ENCODE measurements around the gene PARD3B.

PARD3B gene

DNA sequence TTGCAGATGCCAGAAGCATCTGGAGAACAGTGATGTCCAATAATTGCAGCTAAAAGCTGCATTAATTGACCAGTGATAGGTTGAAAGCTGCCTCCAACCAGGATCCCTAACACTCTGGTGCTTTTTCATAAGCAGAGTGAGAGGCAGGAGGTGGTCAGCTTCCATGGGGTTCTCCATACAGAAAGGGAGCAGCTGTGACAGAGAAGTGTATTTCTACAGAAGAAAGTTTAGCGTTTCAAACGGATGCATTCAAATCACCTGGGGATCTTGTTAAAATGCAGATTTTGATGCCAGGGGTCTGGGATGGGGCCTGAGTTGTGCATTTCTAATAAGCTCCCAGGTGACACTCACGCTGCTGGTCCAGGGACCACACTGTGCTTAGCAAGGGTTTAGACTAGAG is 920.5 kb downstream of the PARD3B start:
- TF ChIP-seq, protein P1, sequence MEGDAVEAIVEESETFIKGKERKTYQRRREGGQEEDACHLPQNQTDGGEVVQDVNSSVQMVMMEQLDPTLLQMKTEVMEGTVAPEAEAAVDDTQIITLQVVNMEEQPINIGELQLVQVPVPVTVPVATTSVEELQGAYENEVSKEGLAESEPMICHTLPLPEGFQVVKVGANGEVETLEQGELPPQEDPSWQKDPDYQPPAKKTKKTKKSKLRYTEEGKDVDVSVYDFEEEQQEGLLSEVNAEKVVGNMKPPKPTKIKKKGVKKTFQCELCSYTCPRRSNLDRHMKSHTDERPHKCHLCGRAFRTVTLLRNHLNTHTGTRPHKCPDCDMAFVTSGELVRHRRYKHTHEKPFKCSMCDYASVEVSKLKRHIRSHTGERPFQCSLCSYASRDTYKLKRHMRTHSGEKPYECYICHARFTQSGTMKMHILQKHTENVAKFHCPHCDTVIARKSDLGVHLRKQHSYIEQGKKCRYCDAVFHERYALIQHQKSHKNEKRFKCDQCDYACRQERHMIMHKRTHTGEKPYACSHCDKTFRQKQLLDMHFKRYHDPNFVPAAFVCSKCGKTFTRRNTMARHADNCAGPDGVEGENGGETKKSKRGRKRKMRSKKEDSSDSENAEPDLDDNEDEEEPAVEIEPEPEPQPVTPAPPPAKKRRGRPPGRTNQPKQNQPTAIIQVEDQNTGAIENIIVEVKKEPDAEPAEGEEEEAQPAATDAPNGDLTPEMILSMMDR (IDR thresholded peaks at IDR 0.05; ENCODE audit: insufficient read depth, missing control alignments), result no peak
- FAIRE-seq (no peak), DNase-seq (ENCODE audit: insufficient read length, low spot score) (no peak)

DNA sequence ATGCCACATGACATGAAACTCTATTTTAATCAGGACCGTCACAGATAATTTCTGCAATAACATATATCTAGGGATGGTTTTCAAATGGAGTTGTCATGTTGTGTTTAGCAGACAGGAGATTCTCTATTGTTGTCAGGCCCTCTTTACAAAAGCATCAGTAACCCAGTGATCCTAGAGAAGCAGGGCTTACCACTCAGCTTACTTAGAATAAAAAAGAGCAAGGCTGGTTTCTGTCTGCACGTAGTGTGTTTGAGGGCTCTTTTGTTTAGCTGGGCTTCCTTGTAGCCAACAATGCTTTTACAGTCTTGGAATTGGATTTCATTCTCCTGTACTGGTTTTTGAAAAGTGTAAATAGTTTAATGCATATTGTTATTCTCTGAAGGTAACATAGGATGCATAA is 926.5 kb downstream of the PARD3B start:
- TF ChIP-seq, protein P1 (IDR thresholded peaks at IDR 0.05; ENCODE audit: insufficient read depth, missing control alignments), result no peak
- DNase-seq (ENCODE audit: insufficient read length, low spot score) (no peak), FAIRE-seq (no peak)

DNA sequence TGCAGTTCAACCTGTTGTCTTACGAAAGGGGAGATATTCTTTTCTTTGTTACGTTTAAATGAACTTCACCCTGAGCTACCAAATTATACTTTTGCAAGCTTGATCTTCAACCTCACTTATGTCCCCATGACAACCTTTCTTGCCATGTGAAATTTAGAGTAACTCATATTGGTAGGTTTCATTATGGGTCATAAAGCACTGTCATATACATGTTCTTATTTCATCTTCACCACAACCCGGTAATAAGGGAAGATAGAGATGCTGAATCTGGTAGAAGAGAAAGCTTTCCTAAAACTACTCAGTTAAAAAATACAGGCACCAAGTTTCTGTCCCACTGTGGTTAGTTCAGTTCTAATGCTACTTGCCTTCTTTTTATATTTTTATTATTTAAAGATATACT is 928.5 kb downstream of the PARD3B start:
- DNase-seq (ENCODE audit: insufficient read length, low spot score) (no peak), FAIRE-seq (no peak)
- TF ChIP-seq, protein P1 (IDR thresholded peaks at IDR 0.05; ENCODE audit: insufficient read depth, missing control alignments), result no peak

DNA sequence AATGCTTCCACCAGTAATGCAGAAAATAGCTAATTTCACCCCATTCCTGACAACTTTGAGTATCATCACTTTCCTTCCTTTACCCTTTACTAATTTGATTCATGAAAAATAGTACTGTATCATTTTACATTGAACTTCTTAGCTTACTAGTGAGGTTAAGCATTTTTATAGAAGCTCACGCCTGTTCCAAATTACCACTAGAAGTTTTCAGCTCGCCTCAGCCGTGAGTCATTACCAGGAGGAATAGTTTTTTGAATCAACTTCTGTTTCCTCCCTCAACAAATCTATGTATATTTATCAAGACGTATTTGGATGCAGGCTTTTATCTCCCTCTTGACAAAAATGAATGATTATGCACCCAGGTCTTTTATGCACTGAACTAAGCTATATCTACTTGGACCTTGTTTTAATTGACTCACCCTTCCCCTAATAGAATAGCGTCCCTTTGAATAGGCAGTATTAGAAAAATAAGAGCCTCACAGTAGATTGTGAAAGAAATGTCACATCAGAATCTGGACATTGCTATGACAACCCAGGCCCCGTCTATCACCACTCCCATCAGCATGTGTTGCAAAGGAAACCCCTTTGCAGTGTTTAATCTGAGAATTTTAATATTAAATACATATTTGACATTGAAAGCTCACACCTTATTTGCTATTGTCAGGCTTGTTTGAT is 929.6 kb downstream of the PARD3B start:
- FAIRE-seq (no peak), DNase-seq (ENCODE audit: insufficient read length, low spot score) (no peak)
- TF ChIP-seq, protein P1 (IDR thresholded peaks at IDR 0.05; ENCODE audit: insufficient read depth, missing control alignments), result no peak

DNA sequence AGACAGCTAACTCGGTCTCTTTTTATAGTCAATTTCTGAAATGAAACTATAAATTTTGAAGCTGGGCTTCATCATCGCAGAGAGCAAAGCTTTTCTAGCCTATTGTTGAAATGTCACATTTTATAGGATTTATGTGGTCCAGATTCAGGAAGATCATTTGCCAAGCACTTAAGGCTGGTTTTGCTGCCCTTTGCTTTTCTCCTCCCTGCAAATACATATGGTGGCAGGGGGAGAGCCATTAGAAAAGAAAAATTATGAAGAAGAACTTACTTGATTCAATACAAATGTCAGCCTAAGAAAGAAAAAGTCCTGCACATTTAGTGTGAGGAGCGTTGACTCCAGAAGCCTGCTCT is 930.1 kb downstream of the PARD3B start:
- DNase-seq (ENCODE audit: insufficient read length, low spot score) (no peak), FAIRE-seq (no peak)
- TF ChIP-seq, protein P1 (IDR thresholded peaks at IDR 0.05; ENCODE audit: insufficient read depth, missing control alignments), result no peak

DNA sequence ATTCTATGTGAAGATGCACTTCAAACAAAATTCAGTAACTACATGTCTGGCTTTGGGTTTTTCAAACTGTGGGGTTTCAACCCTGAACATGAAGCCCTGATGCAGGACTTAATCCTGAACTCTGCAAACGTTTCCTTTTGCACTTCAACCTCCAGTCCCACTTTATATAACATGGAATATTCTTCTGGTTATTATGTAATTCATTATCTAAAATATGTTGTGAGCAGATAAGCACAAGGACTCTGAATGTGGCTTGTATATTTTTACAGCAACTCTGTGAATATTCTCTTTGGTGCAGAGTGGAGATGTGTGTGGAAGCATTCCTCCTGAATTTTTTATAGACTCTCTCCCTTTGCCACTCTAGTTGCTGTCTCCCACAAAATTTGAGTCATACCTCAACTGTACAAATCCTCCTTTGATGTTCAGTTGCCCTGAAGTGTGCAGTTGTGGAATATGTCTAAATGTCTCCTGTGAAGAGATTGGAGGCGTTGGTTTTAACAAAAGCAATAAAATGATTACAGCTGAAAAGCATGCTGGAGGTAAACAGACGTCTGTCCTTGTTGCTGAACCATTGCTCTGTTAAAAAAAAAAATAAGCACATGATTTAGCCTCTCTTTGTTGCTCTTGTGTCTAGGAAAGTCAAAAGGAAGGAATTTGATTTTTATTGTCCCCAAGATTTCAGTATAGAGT is 931.9 kb downstream of the PARD3B start:
- no peak for FAIRE-seq
- DNase-seq (ENCODE audit: insufficient read length, low spot score), result no peak
- TF ChIP-seq, protein P1 (IDR thresholded peaks at IDR 0.05; ENCODE audit: insufficient read depth, missing control alignments), result no peak

DNA sequence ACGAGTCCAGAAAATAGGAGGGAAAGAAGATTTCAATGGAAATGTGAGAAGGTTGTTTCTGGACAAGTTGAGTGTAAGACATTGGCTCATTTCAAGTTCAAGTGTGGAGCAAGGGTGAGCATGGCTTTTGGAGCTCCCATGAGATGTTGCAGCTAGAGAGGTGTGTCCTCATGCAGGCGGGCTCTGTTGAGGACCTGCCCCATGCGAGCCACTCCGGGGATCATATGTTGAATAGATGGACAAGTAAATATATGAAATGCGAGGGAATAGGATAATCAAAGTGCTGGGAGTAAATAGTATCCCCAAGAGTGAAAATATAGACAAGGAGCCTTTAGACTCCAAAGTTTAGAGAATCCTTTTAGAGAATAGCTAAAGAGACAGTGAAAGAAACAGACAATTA is 936.6 kb downstream of the PARD3B start:
- DNase-seq (ENCODE audit: insufficient read length, low spot score) (no peak), FAIRE-seq (no peak)
- TF ChIP-seq, protein P1 (IDR thresholded peaks at IDR 0.05; ENCODE audit: insufficient read depth, missing control alignments), result no peak

All from D721Med (cell line).